GM12878 (cell line): Measurements from ENCODE around the gene COQ4. TPM values are rescaled to one million over a fixed set of nuclear protein-coding genes. Genes with fewer than 3 reads are reported as not detected.

ENCODE experiments used
- ATAC-seq: fragments of 200-7000 bp; cut with Tn5 transposase; 3 replicates; pipeline ENCODE4 v1.9.1; 2020; ENCODE audit warnings: mild to moderate bottlenecking, moderate library complexity
- BruUV-seq: library from RNA; stranded (reverse); fragments of 400-500 nt; replicated peaks from 2 replicates; lab custom pipeline; 2021; lab: Mats Ljungman, UMichigan
- CTCF ChIA-PET: fragments of 300-600 bp; sonication (Branson Sonifier 250); formaldehyde crosslinking; extraction: SDS; loops from one replicate; lab custom pipeline; 2021; ENCODE audit warnings: inconsistent platforms; lab: Yijun Ruan, JAX
- POLR2A ChIA-PET: fragments of 350-600 bp; formaldehyde crosslinking; extraction: SDS; loops from one replicate; lab custom pipeline; 2021; ENCODE audit warnings: inconsistent platforms; lab: Charles Lee
- RAD21 ChIA-PET: fragments of 300-600 bp; sonication (Branson Sonifier 250); formaldehyde crosslinking; loops from one replicate; lab custom pipeline; 2023; ENCODE audit warnings: antibody characterized with exemption; ENCODE audit not compliant: unreplicated experiment; lab: Charles Lee
- SMC1A ChIA-PET: fragments of 300-600 bp; sonication (Branson Sonifier 250); formaldehyde crosslinking; loops from one replicate; lab custom pipeline; 2023; ENCODE audit not compliant: unreplicated experiment, uncharacterized antibody; lab: Charles Lee
- DNase-seq: peaks from one replicate; pipeline ENCODE4 v3.0.0-alpha.2; 2011; ENCODE audit warnings: low read depth, low spot score
- FAIRE-seq: peaks from 3 replicates; lab custom pipeline; 2011; peaks lifted over from hg19 to GRCh38; lab: Jason Lieb, UNC
- H2AFZ ChIP-seq: 2 replicates; pipeline ENCODE4 v1.6.0; 2011; ENCODE audit warnings: low read depth, low read length, control low read depth; ENCODE audit not compliant: control insufficient read depth
- H3K27ac ChIP-seq: 2 replicates; pipeline ENCODE4 v1.5.1; 2011; ENCODE audit warnings: control low read depth; ENCODE audit not compliant: control insufficient read depth, insufficient read depth
- H3K27me3 ChIP-seq, 2 experiments: replicated peaks in 1 of 2; 2 replicates each; pipeline versions ENCODE4 v1.6.0 to v1.6.1; 2011; ENCODE audit warnings: low read length in 1 of 2; ENCODE audit not compliant: control insufficient read depth in 2 of 2, insufficient read depth in 2 of 2
- H3K36me3 ChIP-seq, 2 experiments: 2 replicates each; pipeline ENCODE4 v1.5.1; 2011; ENCODE audit warnings: low read length in 1 of 2; ENCODE audit not compliant: control insufficient read depth in 2 of 2, insufficient read depth in 2 of 2
- H3K4me1 ChIP-seq: 2 replicates; pipeline ENCODE4 v1.6.1; 2011; ENCODE audit warnings: mild to moderate bottlenecking, low read length, moderate library complexity, mixed read lengths; ENCODE audit not compliant: control insufficient read depth, insufficient read depth
- H3K4me2 ChIP-seq: 2 replicates; pipeline ENCODE4 v1.6.0; 2011; ENCODE audit warnings: control low read depth; ENCODE audit not compliant: control insufficient read depth, insufficient read depth
- H3K4me3 ChIP-seq: fragments of 200-600 bp; sonication (generic); 2 replicates; pipeline ENCODE4 v1.5.1; 2016
- H3K79me2 ChIP-seq: 2 replicates; pipeline ENCODE4 v1.6.0; 2011; ENCODE audit warnings: low read length; ENCODE audit not compliant: control insufficient read depth, insufficient read depth
- H3K9ac ChIP-seq: 2 replicates; pipeline ENCODE4 v1.8.0; 2011; ENCODE audit warnings: low read length, control low read depth, mixed read lengths; ENCODE audit not compliant: control insufficient read depth, insufficient read depth
- H3K9me3 ChIP-seq: replicated peaks from 3 replicates; pipeline ENCODE4 v1.5.1; 2011; ENCODE audit warnings: mild to moderate bottlenecking, low read length; ENCODE audit not compliant: control insufficient read depth, insufficient read depth
- H4K20me1 ChIP-seq: 2 replicates; pipeline ENCODE4 v1.6.0; 2011; ENCODE audit not compliant: control insufficient read depth, insufficient read depth
- CHD2 ChIP-seq: IDR thresholded peaks from 2 replicates; pipeline ENCODE4 v1.6.1; 2011; ENCODE audit warnings: low read depth, low read length, improper control_type of control experiment, borderline replicate concordance
- CHD4 ChIP-seq: fragments of 200-600 bp; sonication (generic); IDR thresholded peaks from 2 replicates; pipeline ENCODE4 v1.6.1; 2016; ENCODE audit warnings: mild to moderate bottlenecking
- MEF2A ChIP-seq: IDR thresholded peaks from 2 replicates; pipeline ENCODE4 v1.6.1; 2011; ENCODE audit warnings: low read depth, mild to moderate bottlenecking, low read length, moderate library complexity; ENCODE audit not compliant: insufficient read depth
- NFYB ChIP-seq: IDR thresholded peaks from 2 replicates; pipeline ENCODE4 v1.6.1; 2011; ENCODE audit warnings: low read depth, mild to moderate bottlenecking, low read length, improper control_type of control experiment, moderate library complexity; ENCODE audit not compliant: insufficient read depth
- RUNX3 ChIP-seq: IDR thresholded peaks from 2 replicates; pipeline ENCODE4 v1.6.1; 2012; ENCODE audit warnings: low read length, inconsistent platforms
- SIN3A ChIP-seq: IDR thresholded peaks from 2 replicates; pipeline ENCODE4 v1.6.1; 2012; ENCODE audit warnings: low read depth, low read length, improper control_type of control experiment
- SMAD1 ChIP-seq: fragments of 450-650 bp; IDR thresholded peaks from 2 replicates; pipeline ENCODE4 v1.6.1; 2018; ENCODE audit warnings: mild to moderate bottlenecking, low read depth; ENCODE audit not compliant: partially characterized antibody
- WGBS: methylation state at CpG from one replicate; pipeline ENCODE4 v1.1.6; 2016; ENCODE audit warnings: low lambda C conversion rate; ENCODE audit not compliant: insufficient replicate concordance, insufficient coverage; ENCODE audit errors: missing lambda C conversion rate; 5-methylcytosine and 5-hydroxymethylcytosine counted together
- in situ Hi-C: fragments of 300-500 bp; cut with MboI; formaldehyde crosslinking; loops from 9 replicates; pipeline ENCODE4 v1.14.3; 2018; ENCODE audit warnings: mixed read lengths
- intact Hi-C: fragments of 100-400 bp; cut with micrococcal nuclease; formaldehyde crosslinking; loops from one replicate; pipeline ENCODE4 v1.14.2; 2022; ENCODE audit not compliant: unreplicated experiment
- polyA plus RNA-seq, 11 experiments: library from polyadenylated mRNA; depleted of rRNA in 4 of 11; unstranded in 6 of 11; stranded (reverse) in 5 of 11; fragments of >200 nt; fragmentation: Nextera tagmentation in 4 of 11; fragmentation: Illumina TruSeq in 1 of 11; extraction: Ambion mirVana in 4 of 11; extraction: Trizol in 1 of 11; gene quantifications; 1 replicate in 1 of 11; 2 replicates in 10 of 11; pipeline versions ENCODE4 v1.2.1 to v1.2.3, GENCODE V29; 2011 to 2016; ENCODE audit warnings: inconsistent platforms in 2 of 11, missing spikeins in 2 of 11, low read depth in 1 of 11
- total RNA-seq, 4 experiments: library from RNA; depleted of rRNA in 3 of 4; stranded (reverse); fragments of >200 nt in 3 of 4; fragmentation: Illumina TruSeq in 1 of 4; extraction: Trizol in 1 of 4; gene quantifications; 2 replicates each; pipeline versions ENCODE4 v1.2.1 to v1.2.3, GENCODE V29; 2013 to 2021
- TF ChIP-seq, protein P1 (sequence below): IDR thresholded peaks from 2 replicates; pipeline ENCODE4 v1.6.1; 2012; ENCODE audit warnings: mild to moderate bottlenecking, low read depth, low read length
- TF ChIP-seq, protein P2 (sequence below), 3 experiments: IDR thresholded peaks in 2 of 3; conservative IDR thresholded peaks in 1 of 3; 2 replicates each; pipeline ENCODE4 v1.5.1; 2011; ENCODE audit warnings: low read depth in 3 of 3, low read length in 3 of 3, mild to moderate bottlenecking in 3 of 3, control low read depth in 2 of 3, moderate library complexity in 2 of 3, inconsistent platforms in 1 of 3, mixed read lengths in 1 of 3; ENCODE audit not compliant: control insufficient read depth in 2 of 3, insufficient read depth in 1 of 3; ENCODE audit errors: extremely low read depth in 1 of 3

Gene COQ4
- total and polyA plus RNA-seq, 10 of the 15 experiments (the other 5 are each of a cell fraction or from before 2014, with no cell fraction given), result 3.8 to 64.1 (median 38.6) TPM

DNA sequence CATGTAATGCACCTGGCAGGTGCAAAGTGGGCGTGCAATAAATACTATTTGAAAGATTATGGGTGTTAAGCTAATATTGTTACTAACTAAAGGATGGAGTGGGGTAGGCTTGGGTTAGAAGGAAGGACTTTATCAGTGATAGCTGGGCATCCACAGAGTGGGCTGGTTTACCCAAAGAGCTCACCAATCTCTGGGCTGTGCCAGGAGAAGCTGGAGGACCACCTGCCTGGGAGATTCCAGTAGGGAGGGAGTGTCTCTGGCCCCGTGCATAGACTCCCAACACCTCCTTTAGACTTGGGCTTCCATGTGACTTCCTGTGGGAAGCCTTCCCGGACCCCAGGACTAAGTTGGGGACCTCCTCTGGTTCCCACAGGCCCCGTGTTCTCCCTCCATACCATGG, 42.9 kb downstream of the COQ4 start:
- Histone ChIP-seq H3K36me3 (no peaks in the 10 kb centered on the region), H3K79me2 (no peaks in the 10 kb centered on the region), H3K4me2 (peak overlapping the region; percentile 26; the same call in 1 of the 2 replicates), H2AFZ (peak overlapping the region; percentile 49; the same call in 1 of the 2 replicates), H3K9ac (no peak overlapping the region), H3K27ac (no peak overlapping the region), H4K20me1 (no peaks in the 10 kb centered on the region), H3K4me1 (peaks cover 7% of the 10 kb centered on the region), H3K4me3 (no peak overlapping the region), H3K9me3 (no peaks in the 10 kb centered on the region), H3K27me3 (no peaks in the 10 kb centered on the region)
- in situ Hi-C loops, result no loop called here
- ChIA-PET SMC1A (no interaction called here), CTCF (interaction anchor here (2.3 kb wide), 1 partner anchor 54 kb away, joined by 8 read pairs; the partner anchor contains the start of gene CERCAM), POLR2A (no interaction called here), RAD21 (no interaction called here)
- FAIRE-seq (no peak), ATAC-seq (no peak), DNase-seq (no peak)
- TF ChIP-seq, protein P1, sequence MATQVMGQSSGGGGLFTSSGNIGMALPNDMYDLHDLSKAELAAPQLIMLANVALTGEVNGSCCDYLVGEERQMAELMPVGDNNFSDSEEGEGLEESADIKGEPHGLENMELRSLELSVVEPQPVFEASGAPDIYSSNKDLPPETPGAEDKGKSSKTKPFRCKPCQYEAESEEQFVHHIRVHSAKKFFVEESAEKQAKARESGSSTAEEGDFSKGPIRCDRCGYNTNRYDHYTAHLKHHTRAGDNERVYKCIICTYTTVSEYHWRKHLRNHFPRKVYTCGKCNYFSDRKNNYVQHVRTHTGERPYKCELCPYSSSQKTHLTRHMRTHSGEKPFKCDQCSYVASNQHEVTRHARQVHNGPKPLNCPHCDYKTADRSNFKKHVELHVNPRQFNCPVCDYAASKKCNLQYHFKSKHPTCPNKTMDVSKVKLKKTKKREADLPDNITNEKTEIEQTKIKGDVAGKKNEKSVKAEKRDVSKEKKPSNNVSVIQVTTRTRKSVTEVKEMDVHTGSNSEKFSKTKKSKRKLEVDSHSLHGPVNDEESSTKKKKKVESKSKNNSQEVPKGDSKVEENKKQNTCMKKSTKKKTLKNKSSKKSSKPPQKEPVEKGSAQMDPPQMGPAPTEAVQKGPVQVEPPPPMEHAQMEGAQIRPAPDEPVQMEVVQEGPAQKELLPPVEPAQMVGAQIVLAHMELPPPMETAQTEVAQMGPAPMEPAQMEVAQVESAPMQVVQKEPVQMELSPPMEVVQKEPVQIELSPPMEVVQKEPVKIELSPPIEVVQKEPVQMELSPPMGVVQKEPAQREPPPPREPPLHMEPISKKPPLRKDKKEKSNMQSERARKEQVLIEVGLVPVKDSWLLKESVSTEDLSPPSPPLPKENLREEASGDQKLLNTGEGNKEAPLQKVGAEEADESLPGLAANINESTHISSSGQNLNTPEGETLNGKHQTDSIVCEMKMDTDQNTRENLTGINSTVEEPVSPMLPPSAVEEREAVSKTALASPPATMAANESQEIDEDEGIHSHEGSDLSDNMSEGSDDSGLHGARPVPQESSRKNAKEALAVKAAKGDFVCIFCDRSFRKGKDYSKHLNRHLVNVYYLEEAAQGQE, result no peak
- TF ChIP-seq SIN3A (no peak), NFYB (no peak), RUNX3 (no peak), MEF2A (no peak), CHD2 (no peak), CHD4 (no peak), SMAD1 (no peak)
- TF ChIP-seq, protein P2, sequence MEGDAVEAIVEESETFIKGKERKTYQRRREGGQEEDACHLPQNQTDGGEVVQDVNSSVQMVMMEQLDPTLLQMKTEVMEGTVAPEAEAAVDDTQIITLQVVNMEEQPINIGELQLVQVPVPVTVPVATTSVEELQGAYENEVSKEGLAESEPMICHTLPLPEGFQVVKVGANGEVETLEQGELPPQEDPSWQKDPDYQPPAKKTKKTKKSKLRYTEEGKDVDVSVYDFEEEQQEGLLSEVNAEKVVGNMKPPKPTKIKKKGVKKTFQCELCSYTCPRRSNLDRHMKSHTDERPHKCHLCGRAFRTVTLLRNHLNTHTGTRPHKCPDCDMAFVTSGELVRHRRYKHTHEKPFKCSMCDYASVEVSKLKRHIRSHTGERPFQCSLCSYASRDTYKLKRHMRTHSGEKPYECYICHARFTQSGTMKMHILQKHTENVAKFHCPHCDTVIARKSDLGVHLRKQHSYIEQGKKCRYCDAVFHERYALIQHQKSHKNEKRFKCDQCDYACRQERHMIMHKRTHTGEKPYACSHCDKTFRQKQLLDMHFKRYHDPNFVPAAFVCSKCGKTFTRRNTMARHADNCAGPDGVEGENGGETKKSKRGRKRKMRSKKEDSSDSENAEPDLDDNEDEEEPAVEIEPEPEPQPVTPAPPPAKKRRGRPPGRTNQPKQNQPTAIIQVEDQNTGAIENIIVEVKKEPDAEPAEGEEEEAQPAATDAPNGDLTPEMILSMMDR (IDR thresholded peaks at IDR 0.05 in 2 of 3, conservative IDR thresholded peaks at IDR 0.05 in 1 of 3; ENCODE audit: control insufficient read depth in 2 of 3, extremely low read depth in 1 of 3, insufficient read depth in 1 of 3, low read depth in 3 of 3, low read length in 3 of 3), result no peak
- intact Hi-C loops, result no loop called here
- WGBS, result 11% methylated on average over 4 of the region's 4 CpGs
- BruUV-seq, result no TSS peak
